ENCODE data around the gene PLXDC2.

PLXDC2 gene

GRCh38 chr10:20048161-20048560, 231.9 kb downstream of the PLXDC2 start:
- no peak for DNase-seq (ENCODE audit: low spot score)

GRCh38 chr10:20058135-20058534, 241.9 kb downstream of the PLXDC2 start:
- DNase-seq (ENCODE audit: low spot score) = no peak

GRCh38 chr10:20059084-20059835, 243.0 kb downstream of the PLXDC2 start:
- no peak for DNase-seq (ENCODE audit: low spot score)

DNA sequence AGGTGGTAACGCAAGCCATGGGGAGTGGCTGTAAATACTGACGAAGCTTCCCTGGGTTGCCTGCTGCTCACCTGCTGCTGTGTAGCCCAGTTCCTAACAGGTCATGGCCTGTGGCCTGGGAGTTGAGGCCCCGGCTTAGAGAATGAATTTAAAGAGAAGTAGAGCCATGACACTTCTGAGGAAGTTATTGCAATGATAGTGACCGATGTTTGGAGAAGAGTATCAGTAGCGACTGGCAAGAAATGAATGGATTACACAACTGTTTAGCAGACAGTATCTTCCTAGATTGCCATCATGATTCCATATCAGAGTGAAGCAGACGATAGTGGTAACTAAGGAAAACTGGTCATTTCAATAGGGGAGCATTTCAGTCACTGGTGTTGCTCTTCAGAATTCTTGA, 249.6 kb downstream of the PLXDC2 start:
- no peak for DNase-seq (ENCODE audit: low spot score)

- no peak for DNase-seq (ENCODE audit: low spot score)
These were observed 256.9 kb downstream of the PLXDC2 start for GRCh38 chr10:20073167-20073566.

- no peak for DNase-seq (ENCODE audit: low spot score)
These were observed 259.5 kb downstream of the PLXDC2 start for GRCh38 chr10:20075713-20076112.

- DNase-seq (ENCODE audit: low spot score) = no peak
These were observed 268.2 kb downstream of the PLXDC2 start for GRCh38 chr10:20084451-20084850.

DNA sequence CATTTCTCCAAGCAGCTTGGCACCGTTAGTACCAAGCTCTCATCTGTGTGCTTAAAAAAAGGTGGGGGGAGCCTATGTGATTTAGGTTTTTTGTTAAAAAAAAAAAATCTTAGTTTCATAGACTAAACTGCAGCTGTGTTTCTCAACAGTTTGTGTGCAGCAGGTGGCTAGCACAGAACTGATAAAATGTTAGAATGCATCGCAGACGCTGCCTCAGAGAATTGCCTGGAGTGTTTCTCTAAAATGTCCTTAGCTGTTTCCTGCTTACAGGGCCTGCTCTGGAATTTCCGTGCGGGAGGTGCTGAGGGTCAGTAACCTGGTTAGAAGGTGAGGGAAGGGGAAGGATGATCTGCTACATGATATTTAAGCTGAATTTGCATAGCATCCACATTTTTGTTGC, 268.9 kb downstream of the PLXDC2 start:
- no peak for DNase-seq (ENCODE audit: low spot score)

DNA sequence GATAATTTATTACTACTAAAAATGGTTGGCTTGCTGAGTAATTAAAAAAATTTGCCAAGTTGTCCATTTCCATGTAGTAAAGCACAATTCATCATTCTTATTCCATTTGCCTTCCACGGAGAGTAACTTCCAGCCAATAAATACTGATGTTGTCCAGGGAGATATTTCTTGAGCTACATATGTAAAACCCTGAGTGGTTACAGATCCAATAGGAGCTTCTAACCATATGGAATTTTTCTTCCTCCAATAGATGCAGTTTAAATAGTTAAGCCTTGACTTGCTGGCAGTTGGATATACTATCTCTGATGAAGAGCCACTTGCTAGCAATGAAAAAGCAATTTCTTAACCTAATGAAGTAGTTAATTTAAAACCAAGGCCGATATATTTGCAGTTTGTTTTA, 271.1 kb downstream of the PLXDC2 start:
- DNase-seq (ENCODE audit: low spot score) = no peak

- DNase-seq (ENCODE audit: low spot score) = no peak
These were observed 271.9 kb downstream of the PLXDC2 start for GRCh38 chr10:20088061-20088701.

- no peak for DNase-seq (ENCODE audit: low spot score)
These were observed 273.6 kb downstream of the PLXDC2 start for GRCh38 chr10:20089879-20090278.

GRCh38 chr10:20090831-20091230, 274.6 kb downstream of the PLXDC2 start:
- DNase-seq (ENCODE audit: low spot score) = no peak

DNA sequence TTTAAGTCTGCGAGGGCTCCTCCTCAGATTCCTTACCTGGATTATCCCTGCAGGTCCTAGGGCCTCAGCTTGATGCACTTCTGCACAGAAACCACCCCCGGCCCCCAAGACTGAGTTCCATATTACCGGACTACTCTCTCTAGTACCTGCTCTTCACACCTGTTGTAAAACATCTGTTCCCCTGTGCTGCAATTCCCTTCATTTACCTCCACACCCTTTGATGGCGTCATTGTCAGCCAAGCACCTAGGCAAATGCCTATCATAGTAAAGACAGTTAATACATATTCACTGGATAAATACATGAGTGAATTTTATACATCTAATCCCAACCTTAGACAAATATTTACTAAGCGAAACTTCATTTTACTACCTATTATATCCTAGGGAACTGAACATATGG, 275.5 kb downstream of the PLXDC2 start:
- DNase-seq (ENCODE audit: low spot score) = no peak

GRCh38 chr10:20093600-20093999, 277.4 kb downstream of the PLXDC2 start:
- no peak for DNase-seq (ENCODE audit: low spot score)

DNA sequence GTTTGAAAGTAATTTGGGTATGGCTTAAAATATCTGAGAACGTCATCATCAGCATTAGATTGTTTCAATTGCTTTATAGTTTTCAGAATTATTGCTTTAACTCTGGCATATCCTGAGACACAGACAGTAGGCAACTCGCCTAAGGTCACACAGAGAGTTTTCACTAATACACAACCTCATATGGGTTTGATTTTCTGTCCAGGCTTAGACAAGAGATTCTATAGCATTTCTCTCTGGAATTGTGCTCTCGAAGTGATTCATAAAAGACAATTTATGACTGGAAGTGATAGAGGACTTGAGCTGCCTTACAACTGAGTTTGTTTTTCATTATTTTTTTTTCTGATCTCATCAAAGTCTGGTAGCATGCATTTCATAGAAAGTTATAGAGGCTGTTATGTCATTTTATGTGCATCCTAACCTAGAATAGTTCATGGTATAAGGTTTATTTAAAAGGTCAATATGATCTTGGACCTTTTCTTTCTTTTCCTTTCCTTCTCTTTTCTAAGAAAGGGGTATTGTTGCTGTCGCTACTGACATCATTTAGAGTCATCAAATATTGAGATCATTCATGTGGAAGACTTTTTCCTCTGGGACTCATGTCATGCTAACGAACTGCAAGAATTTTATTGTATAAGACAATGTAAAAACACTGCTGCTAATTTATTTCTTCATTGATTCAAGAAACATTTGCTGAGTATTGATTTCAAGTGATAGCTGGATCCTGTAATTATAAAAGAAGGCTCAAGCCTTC, 278.2 kb downstream of the PLXDC2 start:
- DNase-seq (ENCODE audit: low spot score) = no peak

DNA sequence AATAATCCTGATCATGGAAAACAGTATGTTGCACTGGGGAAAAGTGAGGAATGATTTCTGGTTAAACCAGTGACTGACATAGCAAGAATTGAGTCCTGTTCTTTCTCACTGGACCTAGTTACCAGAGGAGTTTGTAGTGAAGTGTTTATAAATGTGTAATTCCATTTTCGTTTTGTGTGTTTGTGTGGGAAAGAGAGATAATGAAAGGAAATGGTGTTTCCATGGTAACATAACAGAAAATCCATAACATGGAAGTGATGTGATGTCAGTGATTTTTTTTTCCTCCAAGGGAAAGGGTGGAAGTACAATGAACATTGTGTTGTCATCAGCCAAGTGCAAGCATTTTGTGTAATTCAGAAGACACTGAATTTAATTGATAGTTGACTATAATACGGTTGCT, 283.9 kb downstream of the PLXDC2 start:
- DNase-seq (ENCODE audit: low spot score) = no peak

DNA sequence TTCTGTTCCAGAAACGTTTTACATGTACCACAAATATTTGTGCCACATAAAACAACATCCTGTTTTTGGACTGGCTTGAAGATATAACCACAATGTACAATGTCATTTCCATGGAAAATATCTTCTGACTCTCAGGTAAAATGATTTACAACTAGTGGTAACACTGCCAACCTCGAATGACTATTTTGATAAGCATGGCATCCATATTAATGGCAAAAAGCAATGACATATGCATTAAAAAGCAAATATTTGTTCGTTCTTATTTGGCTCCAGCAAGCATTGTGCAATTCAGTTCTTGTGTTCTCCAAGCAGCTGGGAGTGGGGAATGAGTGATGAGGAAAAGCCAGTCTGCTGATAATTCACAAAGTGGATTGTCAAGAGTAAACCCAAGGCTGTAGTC, 289.0 kb downstream of the PLXDC2 start:
- no peak for DNase-seq (ENCODE audit: low spot score)

DNA sequence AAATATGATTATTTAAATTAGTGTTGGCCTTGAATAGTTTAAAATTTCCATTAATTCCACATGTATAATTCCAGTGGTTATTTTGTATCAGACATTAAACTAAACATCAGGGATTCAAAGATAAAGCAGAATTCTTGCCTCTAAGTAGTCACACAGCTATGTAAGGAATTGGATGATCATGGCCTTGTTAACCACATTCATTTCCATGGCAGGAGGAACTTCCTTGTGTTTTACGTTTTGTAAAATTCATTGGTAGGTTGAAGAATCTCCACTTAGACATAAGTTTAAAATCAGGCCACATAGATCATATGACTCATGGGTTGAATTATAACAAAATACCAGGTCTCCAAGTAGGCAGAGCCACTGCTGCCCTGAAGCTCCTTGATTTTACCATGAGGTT, 289.7 kb downstream of the PLXDC2 start:
- DNase-seq (ENCODE audit: low spot score) = no peak

DNA sequence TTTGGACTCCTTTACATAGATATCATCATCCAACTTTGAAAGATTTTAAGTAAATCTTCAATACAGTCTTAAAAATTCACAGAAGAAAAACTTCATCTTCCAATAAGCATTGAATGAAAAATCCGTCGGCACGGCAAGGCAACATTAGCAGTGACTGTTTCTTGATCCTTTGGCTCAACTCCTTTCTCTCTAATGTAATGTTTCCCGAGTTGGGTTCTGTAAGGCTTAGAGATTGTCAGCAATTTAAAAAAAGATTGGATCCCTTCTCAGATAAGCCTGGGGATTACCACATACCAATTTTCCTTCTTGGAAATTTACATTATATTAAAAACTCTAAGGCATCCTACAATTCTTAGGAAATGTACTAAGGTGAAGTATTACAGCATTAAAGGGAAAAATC, 291.8 kb downstream of the PLXDC2 start:
- DNase-seq (ENCODE audit: low spot score) = no peak

- DNase-seq (ENCODE audit: low spot score) = no peak
These were observed 293.4 kb downstream of the PLXDC2 start for GRCh38 chr10:20109613-20110012.

DNA sequence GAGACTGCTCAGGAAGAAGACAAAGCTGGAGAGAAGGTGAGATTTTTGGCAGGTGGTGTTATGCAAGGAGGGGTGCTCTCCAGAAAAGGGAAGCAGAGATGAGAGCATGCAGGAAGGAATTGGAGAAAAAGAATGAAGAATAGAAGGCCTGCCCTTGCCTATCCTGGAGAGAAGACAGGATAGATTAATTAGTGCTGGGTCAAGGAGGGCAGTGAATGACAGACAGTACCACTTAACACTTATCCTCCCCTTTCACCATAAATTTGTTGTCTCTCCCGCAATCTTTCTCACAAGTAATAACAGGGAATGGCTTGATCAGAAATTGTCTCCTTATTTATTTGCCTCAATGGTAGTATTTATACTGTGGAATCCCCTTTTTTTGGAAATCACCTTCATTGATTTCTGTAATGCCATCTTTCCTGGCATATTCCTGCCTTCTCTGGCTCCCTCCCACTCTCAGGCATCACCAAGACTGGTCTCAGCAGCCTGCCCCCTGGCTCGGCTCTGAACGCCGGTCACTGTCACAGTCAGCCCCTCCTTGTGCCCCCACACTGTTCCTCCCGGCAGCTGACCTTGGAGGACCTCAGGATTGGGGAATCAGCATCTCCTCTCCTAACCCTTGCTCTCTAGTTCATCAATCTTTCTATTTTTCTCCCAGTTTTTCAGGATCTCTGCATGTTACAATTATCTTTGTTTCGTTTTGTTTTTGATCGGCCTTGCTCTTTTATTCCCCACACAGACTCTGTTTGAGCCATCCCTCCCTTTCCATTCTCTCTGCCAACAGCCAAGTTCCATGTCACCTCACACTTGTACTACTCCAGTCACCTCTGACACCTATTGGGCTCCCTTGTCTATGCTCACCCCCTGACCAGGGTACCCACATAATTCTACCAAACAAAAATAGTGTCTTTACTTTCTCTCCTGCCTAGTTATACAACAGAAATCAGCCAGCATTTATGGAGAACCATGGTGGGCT, 294.2 kb downstream of the PLXDC2 start:
- no peak for DNase-seq (ENCODE audit: low spot score)

DNA sequence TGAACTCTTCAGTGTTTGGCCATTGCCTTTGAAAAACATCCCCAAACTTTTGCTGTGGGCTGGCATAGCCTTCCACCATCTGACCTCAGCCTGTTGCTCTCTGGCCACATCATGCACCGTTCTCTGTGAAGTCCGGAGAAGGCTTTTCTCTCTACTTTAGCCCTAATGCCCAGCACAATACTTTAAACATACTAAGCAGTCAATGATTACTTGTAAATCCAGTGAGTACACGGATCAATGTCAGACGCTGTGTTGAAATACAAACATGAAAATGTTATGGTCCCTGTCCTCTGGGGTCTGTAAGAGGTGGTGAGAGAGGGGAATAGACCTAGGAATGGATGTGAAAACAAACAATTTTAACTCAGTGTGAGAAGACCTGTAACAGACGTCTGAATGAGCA, 297.9 kb downstream of the PLXDC2 start:
- no peak for DNase-seq (ENCODE audit: low spot score)
